ENCODE results near the gene EPHA8. TPM values are rescaled to one million over a fixed set of nuclear protein-coding genes. Genes with fewer than 3 reads are reported as not detected.
A peak's percentile ranks its signal among the peaks of the same experiment; 100 is the strongest.

EPHA8 gene
- total and polyA plus RNA-seq, 2 of the 13 experiments (the other 11 are each of a cell fraction or from before 2014, with no cell fraction given): not detected

DNA sequence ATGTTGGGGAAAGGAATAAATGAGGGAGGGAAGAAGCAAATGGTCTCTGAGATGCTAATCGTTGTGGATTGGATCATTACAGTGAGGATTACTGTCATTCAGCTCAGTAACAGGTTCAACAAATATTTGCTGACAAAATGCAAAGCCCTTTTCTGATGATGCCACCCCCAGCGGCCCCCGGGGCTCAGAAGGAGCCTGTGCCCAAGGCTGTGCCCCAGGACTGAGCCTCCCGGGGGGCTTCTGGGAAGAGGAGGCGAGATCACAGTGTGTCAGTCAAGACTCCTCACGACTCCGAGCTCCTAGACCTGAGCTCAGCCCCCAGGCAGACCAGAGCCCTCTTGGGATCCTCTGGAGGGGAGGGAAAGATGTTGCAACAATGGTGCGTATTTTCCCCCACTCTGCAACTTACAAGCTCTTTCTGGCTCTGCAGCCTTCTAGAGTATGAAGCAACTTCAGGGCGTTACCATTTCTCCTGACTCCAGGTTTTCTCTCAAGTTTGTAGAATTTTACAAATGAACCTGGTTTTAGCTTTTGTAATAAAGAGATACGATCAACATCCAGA is 20.8 kb downstream of the EPHA8 start:
- peak; percentile 11; the same call in 1 of the 2 replicates for TF ChIP-seq CEBPB (IDR thresholded peaks at IDR 0.05; ENCODE audit: borderline replicate concordance, low read depth, low read length)
- TF ChIP-seq CBX1 (IDR thresholded peaks at IDR 0.05; ENCODE audit: low read depth): no peak
- TF ChIP-seq ZNF678 (CRISPR knock-in tag; IDR thresholded peaks at IDR 0.05): no peak
- TF ChIP-seq LRRFIP1 (CRISPR knock-in tag; conservative IDR thresholded peaks at IDR 0.05): no peak
- TF ChIP-seq SOX6 (IDR thresholded peaks at IDR 0.05): no peak
- TF ChIP-seq SOX6 (CRISPR knock-in tag; IDR thresholded peaks at IDR 0.05): no peak
- Histone ChIP-seq H3K27ac (ENCODE audit: extremely low read length, insufficient read depth, low read length) (no peak overlapping the region), H3K27me3 (ENCODE audit: control insufficient read depth in 1 of 2, insufficient read depth in 2 of 2, low read length in 2 of 2) (peaks cover 8 to 46% of the 10 kb centered on the region in 2 experiments; a peak in 4 of 5 replicates), H3K9ac (ENCODE audit: insufficient read depth, low read depth, low read length) (no peak overlapping the region), H3K9me3 (ENCODE audit: low read length) (peaks cover 3% of the 10 kb centered on the region; the same call in 1 of the 2 replicates), H3K4me1 (ENCODE audit: insufficient read depth, low read length) (no peaks in the 10 kb centered on the region), H3K4me2 (ENCODE audit: low read depth, low read length) (no peak overlapping the region), H3K36me3 (replicated peaks in 1 of 2; ENCODE audit: control insufficient read depth in 1 of 2, insufficient read depth in 2 of 2, low read length in 2 of 2) (no peaks in the 10 kb centered on the region), H2AFZ (ENCODE audit: low read length) (no peak overlapping the region), H4K20me1 (ENCODE audit: insufficient read depth, low read length) (no peaks in the 10 kb centered on the region), H3K4me3 (replicated peaks in 1 of 3; ENCODE audit: insufficient read depth in 1 of 3, low read depth in 2 of 3, low read length in 3 of 3) (no peak overlapping the region), H3K79me2 (ENCODE audit: insufficient read depth, low read length) (no peaks in the 10 kb centered on the region)
- intact Hi-C loops (cut with micrococcal nuclease; ENCODE audit: unreplicated experiment) (no loop called here), in situ Hi-C loops (cut with HindIII; ENCODE audit: extremely low pct_ligation_motif_present, low pct_unique_long_range_greater_than_20kb) (no loop called here)
- BruUV-seq (replicated peaks): no TSS peak
- DNase-seq (ENCODE audit: low spot score) (no peak), ATAC-seq (no peak), FAIRE-seq (no peak)
- CTCF ChIA-PET (ENCODE audit: low intra/inter-chr PET ratio, low total read pairs): no interaction called here
- WGBS (ENCODE audit: low lambda C conversion rate): 7% methylated on average over 3 of the region's 10 CpGs
- POLR2A ChIA-PET: no interaction called here

GRCh38 chr1:22584970-22585369 is 21.7 kb downstream of the EPHA8 start:
- no peak overlapping the region for H2AFZ ChIP-seq (ENCODE audit: low read length)
- H3K9me3 ChIP-seq (ENCODE audit: low read length): no peaks in the 10 kb centered on the region
- no peak overlapping the region for H3K27ac ChIP-seq (ENCODE audit: extremely low read length, insufficient read depth, low read length)
- in situ Hi-C loops (cut with HindIII; ENCODE audit: extremely low pct_ligation_motif_present, low pct_unique_long_range_greater_than_20kb): no loop called here
- ChIA-PET CTCF (ENCODE audit: low intra/inter-chr PET ratio, low total read pairs) (no interaction called here), POLR2A (no interaction called here)
- H3K4me2 ChIP-seq (ENCODE audit: low read depth, low read length): no peak overlapping the region
- no peaks in the 10 kb centered on the region for H3K79me2 ChIP-seq (ENCODE audit: insufficient read depth, low read length)
- DNase-seq (ENCODE audit: low spot score): no peak
- no peaks in the 10 kb centered on the region for H3K36me3 ChIP-seq (replicated peaks in 1 of 2; ENCODE audit: control insufficient read depth in 1 of 2, insufficient read depth in 2 of 2, low read length in 2 of 2)
- ATAC-seq: no peak
- FAIRE-seq: no peak
- 26% methylated on average over 9 of the region's 9 CpGs for WGBS (ENCODE audit: low lambda C conversion rate)
- no TSS peak for BruUV-seq (replicated peaks)
- no peak overlapping the region for H3K4me3 ChIP-seq (replicated peaks in 1 of 3; ENCODE audit: insufficient read depth in 1 of 3, low read depth in 2 of 3, low read length in 3 of 3)
- H3K4me1 ChIP-seq (ENCODE audit: insufficient read depth, low read length): no peaks in the 10 kb centered on the region
- no peak overlapping the region for H3K9ac ChIP-seq (ENCODE audit: insufficient read depth, low read depth, low read length)
- intact Hi-C loops (cut with micrococcal nuclease; ENCODE audit: unreplicated experiment): no loop called here
- peaks cover 12 to 55% of the 10 kb centered on the region in 2 experiments; a peak in 4 of 5 replicates for H3K27me3 ChIP-seq (ENCODE audit: control insufficient read depth in 1 of 2, insufficient read depth in 2 of 2, low read length in 2 of 2)
- no peaks in the 10 kb centered on the region for H4K20me1 ChIP-seq (ENCODE audit: insufficient read depth, low read length)
- TF ChIP-seq, protein P1, sequence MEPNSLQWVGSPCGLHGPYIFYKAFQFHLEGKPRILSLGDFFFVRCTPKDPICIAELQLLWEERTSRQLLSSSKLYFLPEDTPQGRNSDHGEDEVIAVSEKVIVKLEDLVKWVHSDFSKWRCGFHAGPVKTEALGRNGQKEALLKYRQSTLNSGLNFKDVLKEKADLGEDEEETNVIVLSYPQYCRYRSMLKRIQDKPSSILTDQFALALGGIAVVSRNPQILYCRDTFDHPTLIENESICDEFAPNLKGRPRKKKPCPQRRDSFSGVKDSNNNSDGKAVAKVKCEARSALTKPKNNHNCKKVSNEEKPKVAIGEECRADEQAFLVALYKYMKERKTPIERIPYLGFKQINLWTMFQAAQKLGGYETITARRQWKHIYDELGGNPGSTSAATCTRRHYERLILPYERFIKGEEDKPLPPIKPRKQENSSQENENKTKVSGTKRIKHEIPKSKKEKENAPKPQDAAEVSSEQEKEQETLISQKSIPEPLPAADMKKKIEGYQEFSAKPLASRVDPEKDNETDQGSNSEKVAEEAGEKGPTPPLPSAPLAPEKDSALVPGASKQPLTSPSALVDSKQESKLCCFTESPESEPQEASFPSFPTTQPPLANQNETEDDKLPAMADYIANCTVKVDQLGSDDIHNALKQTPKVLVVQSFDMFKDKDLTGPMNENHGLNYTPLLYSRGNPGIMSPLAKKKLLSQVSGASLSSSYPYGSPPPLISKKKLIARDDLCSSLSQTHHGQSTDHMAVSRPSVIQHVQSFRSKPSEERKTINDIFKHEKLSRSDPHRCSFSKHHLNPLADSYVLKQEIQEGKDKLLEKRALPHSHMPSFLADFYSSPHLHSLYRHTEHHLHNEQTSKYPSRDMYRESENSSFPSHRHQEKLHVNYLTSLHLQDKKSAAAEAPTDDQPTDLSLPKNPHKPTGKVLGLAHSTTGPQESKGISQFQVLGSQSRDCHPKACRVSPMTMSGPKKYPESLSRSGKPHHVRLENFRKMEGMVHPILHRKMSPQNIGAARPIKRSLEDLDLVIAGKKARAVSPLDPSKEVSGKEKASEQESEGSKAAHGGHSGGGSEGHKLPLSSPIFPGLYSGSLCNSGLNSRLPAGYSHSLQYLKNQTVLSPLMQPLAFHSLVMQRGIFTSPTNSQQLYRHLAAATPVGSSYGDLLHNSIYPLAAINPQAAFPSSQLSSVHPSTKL (CRISPR knock-in tag; IDR thresholded peaks at IDR 0.05): no peak
- TF ChIP-seq TBX3 (IDR thresholded peaks at IDR 0.05; ENCODE audit: borderline replicate concordance): no peak
- no peak for TF ChIP-seq ZNF253 (CRISPR knock-in tag; IDR thresholded peaks at IDR 0.05; ENCODE audit: borderline replicate concordance)
- TF ChIP-seq ZBTB42 (CRISPR knock-in tag; IDR thresholded peaks at IDR 0.05): no peak
